ENCODE measurements around the gene SH2D5. TPM values are rescaled to one million over a fixed set of nuclear protein-coding genes. Genes with fewer than 3 reads are reported as not detected.

The SH2D5 gene
- total RNA-seq, 1 experiment from 2014 or later: 8.7 TPM

- H3K27me3 Mint-ChIP-seq (ENCODE audit: low read depth): no peaks in the 10 kb centered on the region
- H3K9me3 Mint-ChIP-seq: no peaks in the 10 kb centered on the region
- no peaks in the 10 kb centered on the region for H3K4me1 ChIP-seq (ENCODE audit: insufficient read depth, low read length)
- H4K8ac ChIP-seq (replicated peaks; ENCODE audit: insufficient read length, low read depth, low read length): no peak overlapping the region
- H3K79me2 ChIP-seq (ENCODE audit: insufficient read depth, low read length): no peaks in the 10 kb centered on the region
- no peaks in the 10 kb centered on the region for H3K27me3 ChIP-seq (ENCODE audit: insufficient read depth, low read length)
- no peaks in the 10 kb centered on the region for H3K9me3 ChIP-seq (ENCODE audit: control insufficient read depth, low read depth, low read length)
- H2AFZ ChIP-seq (ENCODE audit: low read length): no peak overlapping the region
- no peak overlapping the region for H3K56ac ChIP-seq (ENCODE audit: insufficient read length, low read depth, low read length)
- no peaks in the 10 kb centered on the region for H3K23me2 ChIP-seq (ENCODE audit: insufficient read length, low read depth, low read length, poor library complexity, severe bottlenecking)
- no peak overlapping the region for H3T11ph ChIP-seq (ENCODE audit: low read length)
- H2BK120ac ChIP-seq (ENCODE audit: low read depth, low read length, poor library complexity, severe bottlenecking): no peak overlapping the region
- no peak overlapping the region for H2AK5ac ChIP-seq (ENCODE audit: insufficient read length, low read length)
- H3K9ac ChIP-seq (ENCODE audit: extremely low read depth, insufficient read length, low read length): no peak overlapping the region
- no peaks in the 10 kb centered on the region for H3K79me1 ChIP-seq (ENCODE audit: insufficient read depth, low read depth, low read length, poor library complexity, severe bottlenecking)
- no peaks in the 10 kb centered on the region for H3K4me1 Mint-ChIP-seq
- H4K5ac ChIP-seq (ENCODE audit: insufficient read length, low read depth, low read length): no peak overlapping the region
- H4K91ac ChIP-seq (ENCODE audit: insufficient read length, low read depth, low read length): no peak overlapping the region
- TF ChIP-seq, protein P1, sequence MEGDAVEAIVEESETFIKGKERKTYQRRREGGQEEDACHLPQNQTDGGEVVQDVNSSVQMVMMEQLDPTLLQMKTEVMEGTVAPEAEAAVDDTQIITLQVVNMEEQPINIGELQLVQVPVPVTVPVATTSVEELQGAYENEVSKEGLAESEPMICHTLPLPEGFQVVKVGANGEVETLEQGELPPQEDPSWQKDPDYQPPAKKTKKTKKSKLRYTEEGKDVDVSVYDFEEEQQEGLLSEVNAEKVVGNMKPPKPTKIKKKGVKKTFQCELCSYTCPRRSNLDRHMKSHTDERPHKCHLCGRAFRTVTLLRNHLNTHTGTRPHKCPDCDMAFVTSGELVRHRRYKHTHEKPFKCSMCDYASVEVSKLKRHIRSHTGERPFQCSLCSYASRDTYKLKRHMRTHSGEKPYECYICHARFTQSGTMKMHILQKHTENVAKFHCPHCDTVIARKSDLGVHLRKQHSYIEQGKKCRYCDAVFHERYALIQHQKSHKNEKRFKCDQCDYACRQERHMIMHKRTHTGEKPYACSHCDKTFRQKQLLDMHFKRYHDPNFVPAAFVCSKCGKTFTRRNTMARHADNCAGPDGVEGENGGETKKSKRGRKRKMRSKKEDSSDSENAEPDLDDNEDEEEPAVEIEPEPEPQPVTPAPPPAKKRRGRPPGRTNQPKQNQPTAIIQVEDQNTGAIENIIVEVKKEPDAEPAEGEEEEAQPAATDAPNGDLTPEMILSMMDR (conservative IDR thresholded peaks at IDR 0.05): no peak
- H3K4me3 Mint-ChIP-seq: no peak overlapping the region
- H3K14ac ChIP-seq (ENCODE audit: insufficient read depth, low read length): no peak overlapping the region
- H3K18ac ChIP-seq (ENCODE audit: insufficient read length, low read depth, low read length): no peak overlapping the region
- no peak overlapping the region for H3K27ac Mint-ChIP-seq
- DNase-seq: no peak
- H3K4ac ChIP-seq (ENCODE audit: low read depth, low read length): no peak overlapping the region
- no peak overlapping the region for H3K23ac ChIP-seq (ENCODE audit: insufficient read length, low read depth, low read length)
- H4K20me1 ChIP-seq (ENCODE audit: control insufficient read depth, insufficient read depth, insufficient read length): no peaks in the 10 kb centered on the region
- no CpG with 5 or more reads among the region's 3 CpGs for WGBS (ENCODE audit: extremely low coverage, insufficient read length, low lambda C conversion rate)
- H2BK15ac ChIP-seq (ENCODE audit: low read depth, low read length): no peak overlapping the region
- no peak overlapping the region for H3K4me2 ChIP-seq (ENCODE audit: insufficient read depth, insufficient read length, low read length)
- H3K27ac ChIP-seq (ENCODE audit: insufficient read length, low read depth, low read length): no peak overlapping the region
- H2BK5ac ChIP-seq (ENCODE audit: insufficient read length, low read length): no peak overlapping the region
- peaks cover 26 to 88% (median 71%) of the 10 kb centered on the region in 3 experiments for H3K36me3 Mint-ChIP-seq (ENCODE audit: insufficient read depth in 1 of 3, low read depth in 3 of 3)
- no peak overlapping the region for H2BK12ac ChIP-seq (ENCODE audit: insufficient read length, low read depth, low read length)
- H2BK20ac ChIP-seq (ENCODE audit: low read depth, low read length, poor library complexity, severe bottlenecking): no peak overlapping the region
These were observed 39.3 kb upstream of the SH2D5 start for GRCh38 chr1:20771780-20772179.

All from H9 (cell line).